ENCODE results near the gene RABGAP1L. TPM values are rescaled to one million over a fixed set of nuclear protein-coding genes. Genes with fewer than 3 reads are reported as not detected.

The RABGAP1L gene
- polyA plus RNA-seq, 3 donors: 35.2 to 75.3 (median 63.3) TPM

- Histone ChIP-seq H3K4me1 (ENCODE audit: control insufficient read depth in 1 of 2, insufficient read depth in 2 of 2, low read length in 2 of 2) (peaks cover 20 to 28% of the 10 kb centered on the region in 2 donors), H2AFZ (ENCODE audit: insufficient read depth, low read depth, low read length, poor library complexity, severe bottlenecking) (no peak overlapping the region), H4K20me1 (ENCODE audit: insufficient read depth, low read length) (no peaks in the 10 kb centered on the region), H3K36me3 (replicated peaks in 1 of 2; ENCODE audit: control insufficient read depth in 1 of 2, insufficient read depth in 2 of 2, low read length in 2 of 2) (no peaks in the 10 kb centered on the region), H3K4me3 (replicated peaks in 1 of 3; ENCODE audit: low read depth in 2 of 3, low read length in 3 of 3) (no peak overlapping the region), H3K9ac (ENCODE audit: insufficient read depth, low read length, poor library complexity, severe bottlenecking) (no peak overlapping the region), H3K4me2 (replicated peaks; ENCODE audit: extremely low read depth, low read length, poor library complexity, severe bottlenecking) (no peak overlapping the region), H3K79me2 (ENCODE audit: insufficient read depth, low read length) (no peaks in the 10 kb centered on the region), H3K27ac (ENCODE audit: low read depth in 1 of 2, low read length in 2 of 2) (no peak overlapping the region), H3K27me3 (ENCODE audit: control insufficient read depth in 2 of 2, insufficient read depth in 2 of 2, low read length in 2 of 2) (no peaks in the 10 kb centered on the region), H3K9me3 (replicated peaks in 1 of 2; ENCODE audit: control insufficient read depth in 1 of 2, insufficient read depth in 1 of 2, low read length in 2 of 2) (no peaks in the 10 kb centered on the region)
- Mint-ChIP-seq H3K4me3 (no peak overlapping the region), H3K9me3 (peaks cover 0 to 4% (median 1%) of the 10 kb centered on the region in 7 donors), H3K27me3 (ENCODE audit: low read depth in 3 of 3) (no peaks in the 10 kb centered on the region), H3K4me1 (peaks cover 25% of the 10 kb centered on the region), H3K36me3 (peaks cover 0 to 2% of the 10 kb centered on the region in 2 donors), H3K27ac (no peak overlapping the region)
- no peak for TF ChIP-seq CTCF (IDR thresholded peaks at IDR 0.05)
- no peak for DNase-seq
- intact Hi-C loops (cut with micrococcal nuclease): no loop called here
Observed at GRCh38 chr1:174912264-174912663, 752.9 kb downstream of the RABGAP1L start.

- Mint-ChIP-seq H3K4me1 (peaks cover 25% of the 10 kb centered on the region), H3K27ac (no peak overlapping the region), H3K36me3 (peaks cover 0 to 2% of the 10 kb centered on the region in 2 donors), H3K27me3 (ENCODE audit: low read depth in 3 of 3) (no peaks in the 10 kb centered on the region), H3K4me3 (no peak overlapping the region), H3K9me3 (no peaks in the 10 kb centered on the region)
- DNase-seq: no peak
- H3K9ac ChIP-seq (ENCODE audit: insufficient read depth, low read length, poor library complexity, severe bottlenecking): no peak overlapping the region
- no peaks in the 10 kb centered on the region for H4K20me1 ChIP-seq (ENCODE audit: insufficient read depth, low read length)
- no peak overlapping the region for H2AFZ ChIP-seq (ENCODE audit: insufficient read depth, low read depth, low read length, poor library complexity, severe bottlenecking)
- WGBS (ENCODE audit: insufficient coverage): 100% methylated on average over 1 of the region's 5 CpGs
- no peaks in the 10 kb centered on the region for H3K36me3 ChIP-seq (replicated peaks in 1 of 2; ENCODE audit: control insufficient read depth in 1 of 2, insufficient read depth in 2 of 2, low read length in 2 of 2)
- intact Hi-C loops (cut with micrococcal nuclease): no loop called here
- H3K79me2 ChIP-seq (ENCODE audit: insufficient read depth, low read length): no peaks in the 10 kb centered on the region
- no peak overlapping the region for H3K4me3 ChIP-seq (replicated peaks in 1 of 3; ENCODE audit: low read depth in 2 of 3, low read length in 3 of 3)
- no peak overlapping the region for H3K27ac ChIP-seq (ENCODE audit: low read depth in 1 of 2, low read length in 2 of 2)
- no peaks in the 10 kb centered on the region for H3K27me3 ChIP-seq (ENCODE audit: control insufficient read depth in 2 of 2, insufficient read depth in 2 of 2, low read length in 2 of 2)
- no peaks in the 10 kb centered on the region for H3K9me3 ChIP-seq (replicated peaks in 1 of 2; ENCODE audit: control insufficient read depth in 1 of 2, insufficient read depth in 1 of 2, low read length in 2 of 2)
- peaks cover 20 to 28% of the 10 kb centered on the region in 2 donors for H3K4me1 ChIP-seq (ENCODE audit: control insufficient read depth in 1 of 2, insufficient read depth in 2 of 2, low read length in 2 of 2)
- no peak for TF ChIP-seq CTCF (IDR thresholded peaks at IDR 0.05)
- no peak overlapping the region for H3K4me2 ChIP-seq (replicated peaks; ENCODE audit: extremely low read depth, low read length, poor library complexity, severe bottlenecking)
Observed at GRCh38 chr1:174913225-174913903, 754.0 kb downstream of the RABGAP1L start.

Data from CD14-positive monocyte (primary cell).